HL-60/S4 treated with retinoic acid at 250 ng/mL for 4 days and 3 days (cell line): ENCODE data around the gene ZGPAT.

Source experiments
- in situ Hi-C: fragments of 300-500 bp; cut with MboI; formaldehyde crosslinking; loops from 2 replicates; pipeline ENCODE4 v1.7.0; 2022; ENCODE audit warnings: low sequenced_read_pairs

ZGPAT gene

DNA sequence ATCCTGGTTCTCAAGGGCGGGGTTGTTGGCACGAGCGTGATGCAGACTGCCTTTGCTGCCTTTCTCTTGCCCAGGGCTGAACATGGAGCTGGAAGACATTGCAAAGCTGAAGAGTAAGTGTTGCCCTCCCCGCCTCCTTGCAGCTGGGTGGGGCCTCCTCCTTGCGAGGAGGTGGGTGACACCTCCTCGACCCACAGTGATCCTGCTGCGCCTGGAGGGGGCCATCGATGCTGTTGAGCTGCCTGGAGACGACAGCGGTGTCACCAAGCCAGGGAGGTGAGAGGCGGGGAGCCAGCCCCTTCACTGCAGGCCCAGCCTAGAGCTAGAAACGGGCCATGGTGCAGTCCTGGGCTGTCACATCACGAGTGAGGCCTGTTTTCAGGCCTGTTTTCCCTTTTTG is 29.8 kb upstream of the ZGPAT start:
- in situ Hi-C loops, result no loop called here

DNA sequence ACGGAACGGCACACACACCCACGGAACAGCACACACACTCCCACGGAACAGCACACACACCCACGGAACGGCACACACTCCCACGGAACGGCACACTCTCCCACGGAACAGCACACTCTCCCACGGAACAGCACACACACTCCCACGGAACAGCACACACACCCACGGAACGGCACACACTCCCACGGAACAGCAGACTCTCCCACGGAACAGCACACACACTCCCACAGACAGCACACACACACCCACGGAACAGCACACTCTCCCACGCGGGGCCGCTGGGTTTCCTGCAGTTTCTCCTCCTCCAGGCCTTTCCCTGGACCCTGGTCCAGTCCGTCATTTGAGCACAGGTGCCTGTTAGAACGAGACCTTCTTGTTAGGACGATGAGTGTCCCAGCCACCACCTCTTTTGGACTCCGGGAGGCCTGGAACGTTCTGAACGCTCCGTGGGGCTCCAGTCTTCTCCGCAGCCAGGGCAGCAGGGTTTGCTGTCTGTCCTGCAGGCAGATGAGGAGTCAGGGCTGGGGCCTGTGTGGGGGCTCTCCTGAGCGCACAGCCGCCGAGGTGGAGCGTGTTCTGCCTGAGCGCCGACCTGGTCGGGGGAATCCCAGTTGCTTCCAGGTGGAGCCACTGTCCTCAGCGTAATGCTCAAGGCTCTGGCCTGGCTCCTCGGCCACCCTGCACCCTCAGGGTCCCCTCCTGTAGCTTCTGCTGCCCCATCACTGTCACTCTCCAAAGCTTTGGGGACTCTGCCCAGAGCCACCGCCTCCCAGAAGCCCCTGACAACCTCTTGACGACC is 29.0 kb upstream of the ZGPAT start:
- in situ Hi-C loops, result no loop called here

- in situ Hi-C loops, result no loop called here
Observed at GRCh38 chr20:63679799-63680305, 28.0 kb upstream of the ZGPAT start.

DNA sequence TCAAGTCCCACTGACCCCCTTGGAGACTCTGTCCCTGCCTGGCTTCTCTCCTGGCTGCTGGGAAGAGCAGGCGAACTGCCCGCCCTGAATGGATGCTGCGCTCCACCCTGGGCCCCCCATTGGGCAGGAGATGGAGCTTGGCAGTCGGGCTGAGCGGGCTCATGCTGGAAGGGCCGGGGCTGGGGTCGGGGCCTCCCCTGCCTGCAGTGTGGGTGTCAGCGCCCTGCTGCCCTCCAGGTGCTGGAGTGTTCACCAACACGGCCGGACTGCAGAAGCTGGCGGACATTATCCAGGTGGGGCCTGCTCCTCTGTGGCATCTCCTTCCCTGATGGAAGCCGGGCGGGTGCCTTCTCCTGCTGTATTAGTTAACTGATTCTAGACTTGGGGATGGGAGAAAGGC is 27.4 kb upstream of the ZGPAT start:
- in situ Hi-C loops, result no loop called here

DNA sequence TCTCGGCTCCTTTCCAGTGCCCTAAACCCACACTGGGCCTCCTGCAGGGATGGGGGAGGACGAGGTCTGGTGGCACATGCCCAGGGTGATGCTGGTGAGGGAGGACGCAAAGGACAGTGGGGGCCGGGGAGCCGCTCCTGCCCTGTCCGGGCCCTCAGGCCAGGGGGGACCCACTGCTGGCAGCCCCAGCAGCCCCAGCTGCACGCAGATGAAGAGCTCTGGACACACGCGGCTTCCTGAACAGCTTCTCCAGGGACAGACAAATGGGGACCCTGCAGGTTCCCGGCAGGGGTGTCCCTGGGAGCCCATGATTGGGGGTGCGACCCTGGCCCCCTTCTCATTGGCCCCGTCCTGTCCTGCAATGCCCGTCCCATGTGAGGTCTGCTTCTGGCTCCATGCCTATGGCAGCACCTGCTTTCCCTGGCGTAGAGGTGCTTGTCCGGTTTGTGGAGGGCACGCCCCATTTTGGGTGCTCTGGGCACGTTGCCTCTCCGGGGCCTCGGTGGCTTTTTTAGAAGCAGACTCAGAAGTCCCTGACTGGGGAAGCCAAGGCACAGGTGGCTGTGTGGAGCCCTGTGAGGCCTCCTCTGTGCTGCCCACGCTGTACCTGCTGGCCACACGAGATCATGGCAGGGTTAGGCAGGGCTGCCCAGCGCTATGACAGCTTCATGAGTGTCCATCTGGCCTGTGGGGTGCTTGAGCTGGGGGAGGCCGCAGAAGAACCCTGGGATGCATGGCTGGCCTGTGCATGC is 26.8 kb upstream of the ZGPAT start:
- in situ Hi-C loops, result no loop called here

- in situ Hi-C loops, result no loop called here
Observed at GRCh38 chr20:63681609-63682142, 26.2 kb upstream of the ZGPAT start.

GRCh38 chr20:63682384-63683139 is 25.3 kb upstream of the ZGPAT start:
- in situ Hi-C loops, result no loop called here

DNA sequence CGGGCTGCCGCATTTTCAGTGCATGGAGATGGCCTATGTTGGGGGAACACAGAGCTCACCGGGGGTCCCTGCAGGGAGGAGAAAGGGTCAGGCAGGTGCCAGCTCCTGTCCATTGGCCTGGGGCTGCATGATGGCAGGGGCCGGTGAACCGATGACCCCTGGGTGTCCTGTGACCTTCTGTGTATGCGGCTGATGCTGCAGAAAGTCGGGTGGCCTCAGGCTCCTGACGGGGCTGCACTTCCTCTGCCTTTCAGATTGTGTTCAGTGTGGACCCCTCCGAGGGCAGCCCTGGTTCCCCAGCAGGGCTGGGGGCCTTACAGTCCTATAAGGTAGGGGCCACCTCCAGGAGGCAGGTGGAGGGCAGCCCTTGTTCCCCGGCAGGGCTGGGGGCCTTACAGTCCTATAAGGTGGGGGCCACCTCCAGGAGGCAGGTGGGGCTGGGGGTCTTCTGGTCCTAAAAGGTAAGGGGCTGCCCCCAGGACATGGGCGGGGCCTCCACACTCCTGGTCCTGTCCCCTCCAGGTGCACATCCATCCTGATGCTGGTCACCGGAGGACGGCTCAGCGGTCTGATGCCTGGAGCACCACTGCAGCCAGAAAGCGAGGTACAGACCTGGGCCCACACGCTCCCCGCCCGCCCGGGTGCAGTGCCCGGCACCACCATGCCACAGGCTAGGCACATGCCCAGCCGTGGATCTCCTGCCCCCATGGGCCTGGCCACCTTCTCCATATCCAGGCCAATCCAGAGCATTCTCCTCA is 22.4 kb upstream of the ZGPAT start:
- in situ Hi-C loops, result no loop called here

DNA sequence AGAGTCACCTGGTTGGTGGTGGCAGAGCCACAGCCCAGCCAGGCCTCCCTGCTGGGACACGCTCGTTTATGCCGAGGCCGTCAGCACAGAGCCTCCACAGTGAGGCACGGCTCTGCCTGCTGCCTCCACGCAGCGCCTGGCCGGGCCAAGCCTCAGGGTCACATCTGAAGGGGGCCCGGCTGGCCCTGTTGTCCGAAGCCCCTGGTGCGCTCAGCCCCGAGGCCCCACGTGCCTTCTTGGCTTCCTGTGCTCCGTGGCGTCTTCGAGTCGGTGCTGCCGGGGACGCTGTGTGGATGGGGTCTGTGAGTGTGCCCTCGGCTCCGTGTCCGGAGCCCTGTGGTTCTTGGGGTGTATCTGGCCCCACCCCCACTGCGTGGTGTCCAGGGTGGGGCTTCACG is 21.7 kb upstream of the ZGPAT start:
- in situ Hi-C loops, result no loop called here

GRCh38 chr20:63686492-63687321 is 21.1 kb upstream of the ZGPAT start:
- in situ Hi-C loops, result no loop called here

GRCh38 chr20:63687419-63688178 is 20.2 kb upstream of the ZGPAT start:
- in situ Hi-C loops, result no loop called here

DNA sequence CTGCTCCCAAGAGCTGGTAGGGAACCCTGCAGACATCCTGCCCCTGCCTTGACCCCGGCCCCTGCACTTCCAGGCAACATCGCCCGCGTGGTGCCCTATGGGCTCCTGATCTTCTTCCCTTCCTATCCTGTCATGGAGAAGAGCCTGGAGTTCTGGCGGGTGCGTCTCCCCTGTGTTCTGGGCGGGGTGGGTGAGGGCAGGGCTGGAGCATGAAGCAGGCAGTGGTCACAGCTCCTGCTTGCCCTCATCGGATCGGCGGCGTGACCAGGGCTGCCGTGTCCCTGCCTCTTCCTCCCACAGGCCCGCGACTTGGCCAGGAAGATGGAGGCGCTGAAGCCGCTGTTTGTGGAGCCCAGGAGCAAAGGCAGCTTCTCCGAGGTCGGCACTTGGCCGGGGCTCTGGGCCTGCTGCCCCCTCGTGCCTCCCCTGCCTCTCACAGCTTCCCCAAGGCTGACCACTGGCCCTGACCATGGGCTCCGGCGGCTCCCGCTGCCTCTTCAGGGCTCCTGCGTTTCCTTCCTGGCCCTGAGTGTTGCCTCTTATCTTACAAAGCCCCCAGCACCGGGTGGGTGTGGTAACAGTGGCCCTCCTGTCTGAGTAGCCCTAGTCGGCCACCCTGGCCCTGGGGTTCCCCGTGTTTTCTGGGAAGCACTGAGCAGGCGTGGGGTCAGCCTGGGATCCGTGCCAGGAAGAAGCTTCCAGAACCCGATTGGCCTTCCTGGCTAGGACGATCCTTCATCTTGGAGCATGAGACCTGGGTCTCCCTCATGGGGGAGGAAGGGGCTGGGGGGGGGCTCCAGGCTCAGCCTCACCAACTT is 19.4 kb upstream of the ZGPAT start:
- in situ Hi-C loops, result no loop called here

DNA sequence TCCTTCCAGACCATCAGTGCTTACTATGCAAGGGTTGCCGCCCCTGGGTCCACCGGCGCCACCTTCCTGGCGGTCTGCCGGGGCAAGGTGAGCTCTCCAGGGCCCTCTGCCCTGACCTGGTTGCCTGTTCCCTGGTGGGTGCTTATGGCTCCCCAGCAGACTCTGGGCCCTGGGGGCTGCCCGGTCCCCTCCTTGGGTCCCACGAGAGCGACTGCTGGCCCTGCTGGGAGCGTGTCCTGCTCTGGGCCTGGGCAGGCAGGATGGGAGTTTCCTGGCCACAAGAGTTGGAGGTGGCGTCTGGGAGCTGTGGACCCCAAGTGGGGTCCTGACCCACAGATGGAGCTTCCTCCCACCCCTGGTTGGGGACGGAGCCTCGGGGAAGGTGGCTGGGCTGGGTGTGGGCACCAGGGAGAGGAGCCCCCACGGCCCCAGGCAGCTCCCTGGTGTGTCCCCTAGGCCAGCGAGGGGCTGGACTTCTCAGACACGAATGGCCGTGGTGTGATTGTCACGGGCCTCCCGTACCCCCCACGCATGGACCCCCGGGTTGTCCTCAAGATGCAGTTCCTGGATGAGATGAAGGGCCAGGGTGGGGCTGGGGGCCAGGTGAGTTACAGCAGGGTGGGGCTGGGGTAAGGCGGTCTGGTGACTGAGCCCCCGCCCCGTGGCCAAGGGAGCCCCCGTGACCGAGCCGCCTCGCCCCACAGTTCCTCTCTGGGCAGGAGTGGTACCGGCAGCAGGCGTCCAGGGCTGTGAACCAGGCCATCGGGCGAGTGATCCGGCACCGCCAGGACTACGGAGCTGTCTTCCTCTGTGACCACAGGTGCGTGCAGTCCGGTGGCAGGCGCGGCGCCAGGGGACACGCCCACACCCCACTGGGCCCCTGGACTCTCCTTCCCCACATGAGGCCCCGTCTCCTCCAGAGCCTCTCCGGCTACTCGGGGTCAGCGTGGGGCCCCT is 18.5 kb upstream of the ZGPAT start:
- in situ Hi-C loops, result no loop called here

GRCh38 chr20:63690003-63690897 is 17.6 kb upstream of the ZGPAT start:
- in situ Hi-C loops, result no loop called here

DNA sequence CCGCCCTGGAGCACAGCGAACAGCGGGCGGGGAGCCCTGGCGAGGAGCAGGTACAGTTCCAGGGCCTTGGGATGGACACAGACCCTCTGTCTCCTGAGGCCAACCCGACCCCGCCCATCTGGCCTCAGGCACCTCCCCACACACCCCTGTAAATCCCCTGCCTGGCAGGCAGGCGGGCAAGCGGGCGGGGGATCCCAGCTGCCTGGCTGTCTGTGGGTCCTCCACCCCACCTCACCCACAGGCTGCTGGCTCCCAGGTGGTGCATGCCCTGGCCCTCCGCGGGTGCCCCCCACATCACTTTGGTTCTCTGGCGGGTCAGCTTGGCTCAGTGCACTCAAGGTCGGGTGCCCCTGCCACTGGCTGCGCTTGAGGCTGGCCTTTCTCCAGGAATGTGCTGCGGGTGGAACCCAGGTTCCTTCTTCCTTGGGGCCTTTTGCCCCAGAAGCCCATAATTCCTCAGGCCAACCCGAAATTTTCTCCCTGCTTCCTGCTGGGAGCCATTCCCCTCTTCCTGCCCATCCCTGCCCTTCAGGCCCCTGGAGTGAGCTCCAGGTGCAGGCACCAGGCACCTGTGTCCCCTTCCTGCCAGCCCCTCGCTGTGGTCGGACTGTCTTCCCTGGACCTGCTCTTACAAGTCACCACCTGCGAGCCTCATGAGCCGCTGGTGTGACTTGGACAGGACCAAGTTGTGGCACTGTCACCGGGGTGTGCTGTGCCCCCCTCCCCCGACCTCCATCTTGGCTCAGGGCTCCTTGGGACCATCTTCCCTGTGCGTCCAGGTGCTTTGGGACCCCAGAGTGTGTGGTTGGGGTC is 16.7 kb upstream of the ZGPAT start:
- in situ Hi-C loops, result no loop called here
